Lung (tissue), 12 donors: Measurements from ENCODE around the gene ZNF536. TPM values are rescaled to one million over a fixed set of nuclear protein-coding genes. Genes with fewer than 3 reads are reported as not detected.

ENCODE experiments used
- ATAC-seq: fragments of 200-7000 bp; cut with Tn5 transposase; one replicate; pipeline ENCODE4 v1.9.1; 2020; ENCODE audit warnings: moderate number of reproducible peaks; ENCODE audit not compliant: insufficient read depth, low FRiP score
- DNase-seq, 3 donors: peaks; one replicate each; pipeline ENCODE4 v3.0.0-alpha.2; 2013 to 2017
- H3K27ac ChIP-seq, 2 donors: one replicate each; pipeline ENCODE4 v1.5.1; 2013; ENCODE audit warnings: mild to moderate bottlenecking in 2 of 2, moderate library complexity in 2 of 2, control low read depth in 1 of 2, inconsistent platforms in 1 of 2, low read depth in 1 of 2, low read length in 1 of 2
- H3K27me3 ChIP-seq, 3 donors: one replicate each; pipeline ENCODE4 v1.5.1; 2013; ENCODE audit warnings: low read length in 2 of 3; ENCODE audit not compliant: control insufficient read depth in 3 of 3, insufficient read depth in 3 of 3
- H3K36me3 ChIP-seq, 4 donors: one replicate each; pipeline ENCODE4 v1.5.1; 2013; ENCODE audit warnings: low read length in 4 of 4, mild to moderate bottlenecking in 1 of 4, moderate library complexity in 1 of 4; ENCODE audit not compliant: control insufficient read depth in 4 of 4, insufficient read depth in 4 of 4
- H3K4me1 ChIP-seq, 5 donors: one replicate each; pipeline ENCODE4 v1.5.1; 2013; ENCODE audit warnings: low read length in 5 of 5, mild to moderate bottlenecking in 2 of 5, moderate library complexity in 1 of 5; ENCODE audit not compliant: control insufficient read depth in 5 of 5, insufficient read depth in 5 of 5
- H3K4me3 ChIP-seq: one replicate; pipeline ENCODE4 v1.5.1; 2013; ENCODE audit warnings: mild to moderate bottlenecking, control low read depth, moderate library complexity
- H3K9ac ChIP-seq, 2 donors: one replicate each; pipeline ENCODE4 v1.5.1; 2013; ENCODE audit warnings: low read length in 2 of 2, control low read depth in 1 of 2; ENCODE audit not compliant: insufficient read depth in 1 of 2
- H3K9me3 ChIP-seq, 4 donors: one replicate each; pipeline ENCODE4 v1.5.1; 2013; ENCODE audit warnings: low read length in 3 of 4, mild to moderate bottlenecking in 1 of 4, moderate library complexity in 1 of 4; ENCODE audit not compliant: control insufficient read depth in 4 of 4, insufficient read depth in 3 of 4
- CTCF ChIP-seq: IDR thresholded peaks from 2 replicates; pipeline ENCODE4 v1.5.1; 2012; ENCODE audit warnings: mild to moderate bottlenecking; ENCODE audit errors: control extremely low read depth, extremely low read depth
- WGBS, 2 donors: extraction: QIAGEN DNeasy Blood & Tissue Kit; methylation state at CpG; one replicate each; pipeline ENCODE4 v1.1.7; 2013; 5-methylcytosine and 5-hydroxymethylcytosine counted together
- polyA plus RNA-seq, 2 donors: library from polyadenylated mRNA; stranded (reverse); fragments of 200-250 nt; gene quantifications; one replicate each; pipeline ENCODE4 v1.2.1, GENCODE V29; 2013
- total RNA-seq, 2 donors: library from RNA; depleted of rRNA in 1 of 2; stranded (reverse); fragments of >200 nt in 1 of 2; gene quantifications; one replicate each; pipeline ENCODE4 v1.2.1, GENCODE V29; 2014 to 2021
- donor health status: control.
- donor health status: control.
- donor health status: Bipolar disorder and iron deficiency.
- donor health status: healthy.
- donor health status: DM: yes; HTN: yes; CAD: no.

The ZNF536 gene
- total and polyA plus RNA-seq, 4 donors: 0.07 to 5.6 (median 0.21) TPM

GRCh38 chr19:30407068-30407709 lies 35.0 kb downstream of the ZNF536 start:
- peaks cover 0 to 7% (median 0%) of the 10 kb centered on the region in 3 donors for H3K27me3 ChIP-seq
- DNase-seq (peak; percentile 45 to 73 (median 68)), ATAC-seq (no peak)
- WGBS, 2 donors: 64 to 71% methylated on average over 8 of the region's 8 CpGs
- TF ChIP-seq CTCF: no peak
- H3K4me1 ChIP-seq: peaks cover 0 to 44% (median 6%) of the 10 kb centered on the region in 5 donors
- H3K9ac ChIP-seq: no peak overlapping the region
- no peak overlapping the region for H3K4me3 ChIP-seq
- no peak overlapping the region for H3K27ac ChIP-seq
- no peaks in the 10 kb centered on the region for H3K36me3 ChIP-seq
- no peaks in the 10 kb centered on the region for H3K9me3 ChIP-seq

GRCh38 chr19:30408734-30409301 lies 36.6 kb downstream of the ZNF536 start:
- no peak for TF ChIP-seq CTCF
- Histone ChIP-seq H3K27ac (no peak overlapping the region), H3K4me1 (peaks cover 0 to 30% (median 6%) of the 10 kb centered on the region in 5 donors), H3K4me3 (no peak overlapping the region), H3K9me3 (no peaks in the 10 kb centered on the region), H3K36me3 (no peaks in the 10 kb centered on the region), H3K27me3 (peaks cover 0 to 7% (median 0%) of the 10 kb centered on the region in 3 donors), H3K9ac (no peak overlapping the region)
- ATAC-seq (no peak), DNase-seq (no peak)
- 82 to 93% methylated on average over 3 of the region's 3 CpGs for WGBS, 2 donors

- DNase-seq: no peak
- no peak overlapping the region for H3K9ac ChIP-seq
- H3K27ac ChIP-seq: no peak overlapping the region
- H3K4me3 ChIP-seq: no peak overlapping the region
- H3K9me3 ChIP-seq: no peaks in the 10 kb centered on the region
- TF ChIP-seq CTCF: no peak
- no peaks in the 10 kb centered on the region for H3K36me3 ChIP-seq
- peaks cover 0 to 10% (median 6%) of the 10 kb centered on the region in 5 donors for H3K4me1 ChIP-seq
- peaks cover 0 to 7% (median 0%) of the 10 kb centered on the region in 3 donors for H3K27me3 ChIP-seq
- WGBS, 2 donors: 73 to 91% methylated on average over 1 of the region's 1 CpG
- ATAC-seq: no peak
Observed at GRCh38 chr19:30411714-30412113, 39.5 kb downstream of the ZNF536 start.
